GM18502 (cell line): ENCODE measurements around the gene CNTN4.
A peak's percentile ranks its signal among the peaks of the same experiment; 100 is the strongest.
"Not testable (repeated sequence)": the region's sequence is repeated elsewhere in the genome, so short reads cannot be mapped to it uniquely, and the experiment has no call there.

ENCODE experiments used
- ATAC-seq: cut with Tn5 transposase; IDR thresholded peaks from one replicate; pipeline ENCODE4 v1.9.1; 2021; ENCODE audit warnings: mild to moderate bottlenecking; ENCODE audit not compliant: unreplicated experiment, poor library complexity

Gene CNTN4

GRCh38 chr3:2875699-2876098 is 777.0 kb downstream of the CNTN4 start:
- no peak for ATAC-seq

- no peak for ATAC-seq
Measured at GRCh38 chr3:2876362-2876761, 777.7 kb downstream of the CNTN4 start.

- ATAC-seq, result no peak
Measured at GRCh38 chr3:2879023-2879422, 780.4 kb downstream of the CNTN4 start.

GRCh38 chr3:2879587-2879986 is 780.9 kb downstream of the CNTN4 start:
- no peak for ATAC-seq

GRCh38 chr3:2880218-2880756 is 781.6 kb downstream of the CNTN4 start:
- no peak for ATAC-seq

- ATAC-seq, result no peak
Measured at GRCh38 chr3:2883283-2883682, 784.6 kb downstream of the CNTN4 start.

GRCh38 chr3:2888592-2888991 is 789.9 kb downstream of the CNTN4 start:
- no peak for ATAC-seq

- no peak for ATAC-seq
Measured at GRCh38 chr3:2889736-2890135, 791.1 kb downstream of the CNTN4 start.

- ATAC-seq, result no peak
Measured at GRCh38 chr3:2896308-2896939, 797.8 kb downstream of the CNTN4 start.

GRCh38 chr3:2897821-2898220 is 799.2 kb downstream of the CNTN4 start:
- no peak for ATAC-seq

- no peak for ATAC-seq
Measured at GRCh38 chr3:2898591-2899353, 800.1 kb downstream of the CNTN4 start.

GRCh38 chr3:2904054-2904453 is 805.4 kb downstream of the CNTN4 start:
- no peak for ATAC-seq

GRCh38 chr3:2908693-2909351 is 810.2 kb downstream of the CNTN4 start:
- ATAC-seq, result no peak

GRCh38 chr3:2910997-2911396 is 812.3 kb downstream of the CNTN4 start:
- ATAC-seq, result no peak

GRCh38 chr3:2915826-2916225 is 817.2 kb downstream of the CNTN4 start:
- ATAC-seq, result no peak

- ATAC-seq, result not testable (repeated sequence)
Measured at GRCh38 chr3:2916640-2917039, 818.0 kb downstream of the CNTN4 start.

- ATAC-seq, result peak; percentile 71
Measured at GRCh38 chr3:2920103-2920502, 821.4 kb downstream of the CNTN4 start.

- no peak for ATAC-seq
Measured at GRCh38 chr3:2921452-2921851, 822.8 kb downstream of the CNTN4 start.

- ATAC-seq, result peak; percentile 66
Measured at GRCh38 chr3:2921903-2922302, 823.2 kb downstream of the CNTN4 start.

- no peak for ATAC-seq
Measured at GRCh38 chr3:2923390-2923789, 824.7 kb downstream of the CNTN4 start.

GRCh38 chr3:2927259-2927658 is 828.6 kb downstream of the CNTN4 start:
- peak; percentile 61 for ATAC-seq
